EL (cell line): ENCODE results near the gene PFKM.
"Not testable (repeated sequence)": the region's sequence is repeated elsewhere in the genome, so short reads cannot be mapped to it uniquely, and the experiment has no call there.

ENCODE experiments used
- DNase-seq: peaks from one replicate; pipeline ENCODE4 v3.0.0-alpha.2; 2016

The PFKM gene

GRCh38 chr12:48119078-48119833, at the start of gene PFKM:
TSS of gene PFKM (plus strand) at chr12:48119364. CDS start at chr12:48122775, 3,411 bp downstream.
- DNase-seq, result peak; percentile 93

GRCh38 chr12:48070033-48070432, 49.1 kb upstream of the PFKM start:
- DNase-seq, result no peak

- no peak for DNase-seq
Measured at GRCh38 chr12:48070731-48071130, 48.4 kb upstream of the PFKM start.

- no peak for DNase-seq
Measured at GRCh38 chr12:48071808-48072207, 47.4 kb upstream of the PFKM start.

- no peak for DNase-seq
Measured at GRCh38 chr12:48072266-48072665, 46.9 kb upstream of the PFKM start.

GRCh38 chr12:48074266-48074665, 44.9 kb upstream of the PFKM start:
- no peak for DNase-seq

GRCh38 chr12:48075832-48076231, 43.3 kb upstream of the PFKM start:
- DNase-seq, result no peak

- no peak for DNase-seq
Measured at GRCh38 chr12:48077111-48077510, 42.1 kb upstream of the PFKM start.

GRCh38 chr12:48078901-48079300, 40.3 kb upstream of the PFKM start:
- peak; percentile 71 for DNase-seq

GRCh38 chr12:48080285-48080684, 38.9 kb upstream of the PFKM start:
- DNase-seq, result no peak

GRCh38 chr12:48080821-48081220, 38.3 kb upstream of the PFKM start:
- no peak for DNase-seq

GRCh38 chr12:48084066-48084465, 35.1 kb upstream of the PFKM start:
- DNase-seq, result no peak

GRCh38 chr12:48084841-48085460, 34.2 kb upstream of the PFKM start:
- no peak for DNase-seq

GRCh38 chr12:48086327-48086726, 32.8 kb upstream of the PFKM start:
- no peak for DNase-seq

GRCh38 chr12:48092611-48093010, 26.6 kb upstream of the PFKM start:
- DNase-seq, result no peak

- no peak for DNase-seq
Measured at GRCh38 chr12:48104531-48104930, 14.6 kb upstream of the PFKM start.

- DNase-seq, result no peak
Measured at GRCh38 chr12:48105321-48105866, 13.8 kb upstream of the PFKM start.

GRCh38 chr12:48105867-48106680, 13.1 kb upstream of the PFKM start, which contains the start of gene SENP1:
TSS of gene SENP1 (minus strand) at chr12:48106079. CDS start at chr12:48101472, 4,607 bp downstream.
- peak; percentile 86 for DNase-seq

GRCh38 chr12:48106681-48107613, 12.2 kb upstream of the PFKM start:
- DNase-seq, result no peak

- DNase-seq, result no peak
Measured at GRCh38 chr12:48109424-48109823, 9.7 kb upstream of the PFKM start.

GRCh38 chr12:48110691-48111311, 8.4 kb upstream of the PFKM start:
- DNase-seq, result peak; percentile 8

- DNase-seq, result not testable (repeated sequence)
Measured at GRCh38 chr12:48111312-48111693, 7.9 kb upstream of the PFKM start.
